Astrocyte of the hippocampus (primary cell): ENCODE measurements around the gene HOXA11.

Source experiments
- DNase-seq: peaks from one replicate; pipeline ENCODE4 v3.0.0; 2011; ENCODE audit warnings: low read depth, low spot score

HOXA11 gene

DNA sequence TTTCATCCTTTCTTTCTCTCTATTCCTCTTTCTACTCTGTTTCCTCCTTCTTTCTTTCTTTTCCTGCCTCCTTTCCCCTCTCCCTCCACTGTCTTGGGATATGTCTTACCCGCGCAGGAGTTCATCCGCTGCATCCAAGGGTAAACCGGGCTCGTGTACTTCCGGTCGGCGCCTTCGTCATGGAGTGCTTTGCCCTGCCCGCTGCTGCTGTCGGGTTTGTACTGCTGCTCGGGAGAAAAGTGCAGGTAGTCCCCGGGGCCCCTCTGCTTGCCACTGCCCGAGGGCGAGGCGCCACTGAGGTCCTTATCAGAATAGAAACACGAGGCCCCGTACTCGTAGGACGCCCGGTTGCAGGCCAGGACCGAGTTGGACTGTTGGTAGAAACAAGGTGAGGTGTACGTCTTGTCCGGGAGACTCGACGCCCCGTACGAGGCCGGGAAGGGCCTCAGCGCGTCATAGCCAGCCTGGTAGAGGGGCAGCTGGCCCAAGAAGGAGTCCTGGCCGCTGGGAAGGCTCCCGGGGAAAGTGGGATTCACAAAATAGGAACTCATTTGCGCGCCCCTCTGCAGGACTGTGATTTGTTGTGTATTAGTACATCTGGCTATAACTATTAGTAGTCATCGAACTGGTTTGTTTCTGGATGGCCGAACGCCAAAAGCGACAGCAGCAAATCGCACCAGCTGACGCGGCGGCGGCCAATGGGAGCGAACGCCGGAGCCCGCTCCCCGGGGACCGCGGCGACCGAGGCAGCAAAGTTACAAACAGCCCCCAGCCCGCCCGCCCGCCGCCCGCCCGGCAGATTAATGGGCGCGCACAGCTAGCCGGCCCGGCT is 37.6 kb downstream of the HOXA11 start, which contains the start of gene HOXA6:
Gene HOXA6, minus strand, starts transcription at position 576 of the 832 bp plus-strand sequence. Its CDS starts 25 bp downstream, at position 551.
- DNase-seq, result no peak

DNA sequence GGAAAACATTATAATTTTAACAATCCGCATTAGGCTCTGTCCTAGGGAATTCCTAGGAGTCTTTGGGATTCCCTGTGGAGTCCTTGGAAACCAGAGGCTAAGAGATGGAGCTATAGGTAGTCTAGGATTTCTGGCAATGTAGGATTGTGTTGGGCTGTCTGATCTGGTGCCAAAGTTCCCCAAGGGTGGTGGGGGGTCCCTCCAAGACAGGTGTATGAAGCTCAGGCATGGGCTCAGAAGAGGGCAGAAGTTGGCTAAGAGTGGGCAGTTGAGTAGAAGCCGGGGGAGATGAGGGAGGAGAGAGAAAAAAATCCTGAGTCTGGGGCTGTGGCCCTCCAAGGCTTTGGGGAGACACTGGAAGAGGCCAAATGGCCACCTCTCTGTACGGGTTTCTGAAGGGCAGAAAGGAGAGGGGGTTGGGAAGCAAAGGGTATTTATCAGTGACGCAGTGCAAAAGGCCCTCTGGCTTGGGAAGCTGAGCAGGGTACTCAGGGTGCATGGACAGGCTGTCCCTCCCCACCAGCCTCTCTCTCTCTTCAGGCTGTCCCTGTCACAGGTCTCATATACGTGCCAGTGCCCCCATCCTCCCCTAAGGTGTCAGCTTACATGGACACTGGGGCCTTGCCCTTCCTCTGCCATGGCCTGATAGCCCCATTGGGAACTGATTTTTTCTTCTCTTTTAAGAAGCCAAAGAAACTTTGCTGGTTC is 38.4 kb downstream of the HOXA11 start:
- no peak for DNase-seq

DNA sequence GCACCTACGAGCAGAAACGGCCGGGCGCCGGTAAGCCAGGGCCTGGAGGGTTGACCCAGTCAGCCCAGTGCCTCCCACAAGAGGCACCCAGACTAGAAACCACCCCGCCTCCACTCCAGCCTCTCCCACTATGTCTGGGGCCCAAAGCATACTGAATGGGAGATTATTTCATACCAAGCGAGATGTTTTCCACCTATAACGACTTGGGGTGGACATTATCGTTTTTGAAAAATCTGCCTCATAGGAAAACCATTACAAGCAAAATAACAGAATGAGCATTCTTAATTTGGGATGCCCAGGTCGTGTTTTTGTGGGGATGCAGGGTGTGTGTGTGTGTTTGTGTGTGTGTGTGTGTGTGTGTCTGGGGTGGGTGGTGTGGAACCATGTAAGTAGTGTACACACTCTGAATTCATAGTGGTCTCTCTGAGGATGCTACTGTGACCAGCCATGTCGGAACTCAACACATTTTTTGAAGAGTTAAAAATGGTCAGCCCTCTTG is 39.1 kb downstream of the HOXA11 start:
- no peak for DNase-seq

DNA sequence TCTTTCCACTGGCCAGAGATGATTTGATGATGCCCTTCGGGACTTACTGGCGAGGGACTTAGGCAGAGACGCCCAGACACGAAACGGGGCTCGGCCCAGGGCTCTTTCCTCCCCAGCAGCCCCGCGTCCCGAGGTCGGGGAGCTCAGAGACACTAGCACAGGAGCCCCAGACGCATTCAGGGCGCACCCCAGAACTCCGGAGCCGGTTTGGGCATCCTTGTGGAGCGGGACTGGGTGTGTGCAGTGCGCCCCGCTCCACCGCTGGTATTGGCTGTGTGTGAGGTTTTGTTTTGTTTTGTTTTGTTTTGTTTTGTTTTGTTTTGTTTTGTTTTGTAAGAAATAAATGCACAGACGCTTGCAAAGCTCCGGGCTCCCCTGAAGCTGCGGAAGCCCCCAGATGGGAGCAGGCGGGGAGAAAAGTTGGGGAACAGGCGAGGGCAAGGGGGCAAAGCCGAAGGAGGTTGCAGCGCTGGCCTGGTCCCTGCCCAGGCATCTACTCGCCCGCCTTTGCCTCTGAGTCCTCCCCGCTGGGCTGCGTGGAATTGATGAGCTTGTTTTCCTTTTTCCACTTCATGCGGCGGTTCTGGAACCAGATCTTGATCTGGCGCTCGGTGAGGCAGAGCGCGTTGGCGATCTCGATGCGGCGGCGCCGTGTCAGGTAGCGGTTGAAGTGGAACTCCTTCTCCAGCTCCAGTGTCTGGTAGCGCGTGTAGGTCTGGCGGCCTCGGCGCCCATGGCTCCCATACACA is 39.7 kb downstream of the HOXA11 start:
- DNase-seq, result no peak

DNA sequence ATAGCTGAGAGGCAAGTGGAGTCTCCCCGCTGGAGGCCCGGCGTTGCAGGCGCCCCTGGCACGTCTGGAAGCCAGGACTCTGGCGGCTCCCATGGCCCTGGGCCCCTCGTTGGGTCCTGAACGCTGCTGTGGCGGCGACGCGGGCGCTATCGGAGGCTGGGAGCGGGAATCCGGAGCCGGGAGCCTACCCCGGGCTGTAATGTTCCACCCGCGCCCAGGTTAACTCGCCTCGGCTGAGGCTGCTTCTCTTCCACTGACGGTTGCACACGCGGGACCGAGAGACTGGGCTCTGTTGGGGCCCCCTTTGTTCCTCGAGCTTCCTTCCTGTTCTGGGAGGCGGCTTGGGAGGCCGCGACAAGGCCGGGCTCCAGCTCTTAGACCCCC is 40.3 kb downstream of the HOXA11 start:
- no peak for DNase-seq

DNA sequence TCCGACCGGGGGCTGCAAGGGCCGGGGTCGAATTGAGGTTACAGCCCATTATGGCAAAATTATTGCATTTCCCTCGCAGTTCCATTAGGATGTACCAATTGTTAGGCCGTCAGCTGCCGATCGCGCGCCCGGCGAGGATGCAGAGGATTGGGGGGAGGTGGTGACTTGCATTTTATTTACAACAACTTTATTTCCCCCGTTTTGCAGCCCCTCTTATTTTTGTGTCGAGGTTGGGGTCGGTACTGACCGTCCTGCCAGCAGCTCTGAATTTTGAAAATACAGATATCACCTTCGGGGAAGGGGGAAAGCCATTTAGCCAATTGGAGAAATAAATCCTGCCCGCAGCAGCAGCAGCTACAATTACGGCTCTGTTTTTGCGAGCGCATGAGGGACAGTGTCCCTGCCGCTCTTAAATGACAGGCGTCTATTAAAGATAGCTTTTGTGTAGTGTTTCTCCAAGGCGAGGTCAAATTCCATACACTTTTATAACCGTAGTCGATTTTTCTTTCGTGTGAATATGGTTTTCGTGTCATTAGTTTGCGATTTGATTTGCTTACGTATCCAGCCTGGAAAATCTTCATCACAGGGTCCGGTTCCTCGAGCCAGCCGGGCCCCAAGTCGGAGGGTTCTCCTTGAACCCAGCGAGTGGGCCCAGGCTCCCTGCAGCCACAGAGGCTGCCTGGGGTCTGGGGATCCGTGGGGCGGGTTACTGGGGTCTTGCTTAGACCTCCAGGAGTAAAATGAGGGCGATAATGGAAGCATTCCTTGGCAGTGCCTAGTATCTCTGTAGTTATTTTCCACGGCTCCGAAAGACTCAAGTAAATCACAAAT is 40.9 kb downstream of the HOXA11 start:
- no peak for DNase-seq

DNA sequence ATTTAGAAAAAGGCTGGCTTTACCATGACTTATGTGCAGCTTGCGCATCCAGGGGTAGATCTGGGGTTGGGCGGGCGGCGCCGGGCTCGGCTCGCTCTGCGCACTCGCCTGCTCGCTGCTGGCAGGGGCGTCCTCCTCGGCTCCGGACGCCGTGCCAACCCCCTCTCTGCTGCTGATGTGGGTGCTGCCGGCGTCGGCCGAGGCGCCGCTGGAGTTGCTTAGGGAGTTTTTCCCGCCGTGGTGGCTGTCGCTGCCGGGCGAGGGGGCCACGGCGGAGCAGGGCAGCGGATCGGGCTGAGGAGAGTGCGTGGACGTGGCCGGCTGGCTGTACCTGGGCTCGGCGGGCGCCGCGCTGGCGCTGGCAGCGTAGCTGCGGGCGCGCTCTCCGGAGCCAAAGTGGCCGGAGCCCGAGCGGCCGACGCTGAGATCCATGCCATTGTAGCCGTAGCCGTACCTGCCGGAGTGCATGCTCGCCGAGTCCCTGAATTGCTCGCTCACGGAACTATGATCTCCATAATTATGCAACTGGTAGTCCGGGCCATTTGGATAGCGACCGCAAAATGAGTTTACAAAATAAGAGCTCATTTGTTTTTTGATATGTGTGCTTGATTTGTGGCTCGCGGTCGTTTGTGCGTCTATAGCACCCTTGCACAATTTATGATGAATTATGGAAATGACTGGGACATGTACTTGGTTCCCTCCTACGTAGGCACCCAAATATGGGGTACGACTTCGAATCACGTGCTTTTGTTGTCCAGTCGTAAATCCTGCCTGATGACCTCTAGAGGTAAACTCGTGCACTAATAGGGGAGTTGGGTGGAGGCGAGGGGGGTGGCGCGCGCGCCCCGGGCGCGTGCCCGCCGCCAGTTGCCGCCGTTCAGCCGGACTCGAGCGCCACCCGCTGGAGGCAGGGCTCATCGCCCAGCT is 41.7 kb downstream of the HOXA11 start, which contains the start of gene HOXA5:
Gene HOXA5, minus strand, starts transcription at position 659 of the 927 bp plus-strand sequence. Its CDS starts 74 bp downstream, at position 585.
- DNase-seq, result peak; percentile 36

DNA sequence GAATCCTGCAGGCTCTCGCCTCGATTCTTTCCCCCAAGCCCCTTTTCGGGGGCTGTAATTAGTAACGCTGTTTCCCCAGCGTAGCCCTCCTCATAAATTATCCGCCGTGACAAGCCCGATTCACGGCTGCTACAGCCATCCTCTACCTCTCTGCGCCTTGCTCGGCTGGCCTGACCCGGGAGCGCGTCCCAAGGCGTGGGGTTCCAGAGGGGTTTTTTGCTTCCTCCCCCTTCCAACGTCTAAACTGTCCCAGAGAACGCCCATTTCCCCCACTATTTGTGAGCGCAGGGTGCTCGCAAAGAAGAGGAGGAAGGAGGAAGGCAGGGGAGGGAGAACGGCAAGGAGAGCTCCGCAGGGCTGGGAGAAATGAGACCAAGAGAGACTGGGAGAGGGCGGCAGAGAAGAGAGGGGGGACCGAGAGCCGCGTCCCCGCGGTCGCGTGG is 42.4 kb downstream of the HOXA11 start:
- DNase-seq, result no peak

DNA sequence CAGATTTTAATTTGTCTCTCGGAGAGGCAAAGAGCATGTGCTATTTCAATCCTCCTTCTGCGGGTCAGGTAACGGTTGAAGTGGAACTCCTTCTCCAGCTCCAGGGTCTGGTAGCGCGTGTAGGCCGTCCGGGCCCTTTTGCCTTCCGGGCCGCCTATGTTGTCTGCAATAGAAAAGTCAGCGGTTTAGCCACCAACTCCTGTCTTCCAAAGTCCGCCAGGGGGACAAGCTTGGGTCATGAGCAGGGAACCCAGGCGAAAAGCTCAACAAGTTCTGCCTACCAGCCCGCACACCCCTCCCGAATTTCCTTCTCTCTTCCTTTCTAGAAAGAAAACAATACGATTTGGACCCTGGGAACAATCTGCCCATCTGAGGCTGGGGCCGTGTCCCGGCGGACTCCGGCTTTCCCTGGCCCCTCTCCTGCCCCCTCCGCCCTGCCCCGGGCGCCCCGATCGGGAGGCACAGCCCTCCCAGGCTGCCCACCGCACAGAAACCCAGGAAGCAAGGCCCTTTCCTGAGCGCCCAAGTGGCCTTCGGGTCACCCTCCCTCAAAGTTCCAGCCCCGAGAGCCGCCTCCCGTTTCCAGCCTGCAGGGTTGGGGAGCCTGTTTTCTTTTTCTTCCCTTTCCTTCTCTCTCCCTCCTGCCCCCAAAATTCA is 43.0 kb downstream of the HOXA11 start:
- DNase-seq, result no peak

DNA sequence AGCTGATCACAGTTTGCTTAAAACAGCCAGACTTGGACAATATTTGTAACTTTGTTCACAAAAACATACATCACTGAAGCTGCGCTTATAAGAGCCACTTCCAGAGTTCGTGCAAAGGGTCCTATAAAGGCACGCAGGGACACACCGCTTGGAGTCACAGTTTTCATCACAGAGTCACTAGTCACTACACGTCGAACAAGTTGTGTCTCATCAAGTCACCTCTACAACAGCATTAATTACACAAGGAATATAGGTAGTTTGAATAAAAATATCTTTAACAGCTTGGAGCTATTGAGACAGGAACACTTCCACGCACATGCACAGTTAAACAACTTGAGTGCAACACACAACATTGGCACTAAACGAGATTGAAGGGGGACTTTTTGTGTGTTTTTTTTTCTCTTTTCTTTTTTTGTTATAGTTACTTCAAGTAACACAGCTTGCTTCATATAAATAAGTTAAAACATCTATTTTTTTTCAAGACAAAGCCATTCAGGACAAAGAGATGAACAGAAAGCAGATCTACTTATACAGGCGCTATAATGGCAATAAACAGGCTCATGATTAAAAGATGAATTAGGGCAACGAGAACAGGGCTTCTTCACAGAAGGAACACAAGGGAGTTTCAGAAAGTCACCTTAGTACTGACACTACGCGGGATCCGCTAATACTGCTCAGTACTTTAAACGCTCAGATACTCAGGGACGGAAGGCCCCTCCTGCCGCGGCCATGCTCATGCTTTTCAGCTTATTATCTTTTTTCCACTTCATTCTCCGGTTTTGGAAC is 43.7 kb downstream of the HOXA11 start:
- no peak for DNase-seq

DNA sequence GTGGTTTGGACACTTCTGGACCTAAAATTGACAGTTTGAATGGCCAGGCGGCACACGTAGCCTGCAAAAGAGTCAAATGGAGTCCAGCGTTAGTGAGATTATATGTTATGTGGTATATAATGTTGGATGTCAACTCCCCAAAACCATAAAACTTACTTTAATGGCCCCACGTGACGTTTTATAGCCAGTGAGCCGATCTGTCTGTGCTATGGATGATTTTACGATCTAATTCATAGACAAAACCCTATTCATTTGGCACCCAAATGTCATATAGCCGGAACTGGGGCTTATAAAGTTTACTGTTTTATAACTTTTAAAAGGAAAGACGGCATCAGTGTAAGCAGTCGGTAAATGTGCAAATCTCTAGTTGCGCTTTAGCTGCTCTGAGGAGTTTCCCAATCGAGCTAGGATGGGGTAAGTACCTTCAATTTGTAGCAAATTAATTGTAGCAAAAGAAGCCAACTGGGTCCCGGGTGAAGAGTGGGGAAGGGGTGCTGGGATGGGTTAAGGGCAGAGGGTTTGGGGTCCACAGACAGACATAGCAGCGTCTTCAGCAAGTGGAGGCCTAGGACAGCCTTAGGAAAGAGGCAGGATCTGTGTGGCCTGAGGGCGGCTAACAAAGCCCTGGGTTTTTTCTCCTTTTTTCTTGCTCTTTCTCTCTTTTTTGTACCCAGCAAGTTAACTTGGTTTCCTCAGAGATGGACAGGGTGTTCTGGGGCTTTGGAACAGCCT is 44.7 kb downstream of the HOXA11 start:
- DNase-seq, result no peak

DNA sequence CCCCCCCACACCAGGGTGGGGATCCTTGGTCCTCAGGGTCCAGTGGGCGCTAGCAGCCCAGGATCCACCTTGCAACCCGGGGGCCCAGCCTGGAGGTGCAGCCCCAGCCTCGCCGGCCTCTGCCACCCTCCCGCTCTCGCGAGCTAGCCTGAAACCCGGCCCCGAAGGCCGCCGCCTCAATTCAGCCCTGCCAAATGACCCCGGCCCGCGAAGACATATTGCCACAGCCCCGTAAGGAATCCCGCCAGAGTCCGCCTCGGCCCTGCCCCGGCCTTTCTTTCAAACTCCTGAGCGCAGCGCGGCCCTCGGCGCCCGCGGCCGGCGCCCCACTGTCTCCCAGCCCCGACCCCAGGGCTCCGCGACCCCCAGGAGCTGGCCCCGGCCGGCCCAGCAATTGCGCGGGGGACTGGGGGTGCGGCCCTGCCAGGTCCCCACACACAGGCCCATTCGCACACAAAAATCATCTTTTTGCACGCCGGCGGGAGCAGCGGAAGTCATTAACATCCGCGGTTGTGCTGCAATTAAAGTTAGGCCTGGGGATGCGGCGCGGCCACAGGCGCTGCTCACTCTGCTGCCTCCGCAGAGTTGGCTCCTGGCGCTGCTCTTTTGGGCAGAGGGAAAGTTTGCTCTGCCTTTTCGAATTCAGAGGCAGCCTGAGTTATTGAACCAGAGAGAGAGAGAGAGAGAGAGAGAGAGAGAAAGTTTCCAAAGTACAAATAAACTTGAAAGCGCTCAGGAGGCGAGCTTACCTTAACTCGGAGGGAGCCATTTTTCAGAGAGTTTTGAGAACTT is 45.5 kb downstream of the HOXA11 start:
- DNase-seq, result no peak

DNA sequence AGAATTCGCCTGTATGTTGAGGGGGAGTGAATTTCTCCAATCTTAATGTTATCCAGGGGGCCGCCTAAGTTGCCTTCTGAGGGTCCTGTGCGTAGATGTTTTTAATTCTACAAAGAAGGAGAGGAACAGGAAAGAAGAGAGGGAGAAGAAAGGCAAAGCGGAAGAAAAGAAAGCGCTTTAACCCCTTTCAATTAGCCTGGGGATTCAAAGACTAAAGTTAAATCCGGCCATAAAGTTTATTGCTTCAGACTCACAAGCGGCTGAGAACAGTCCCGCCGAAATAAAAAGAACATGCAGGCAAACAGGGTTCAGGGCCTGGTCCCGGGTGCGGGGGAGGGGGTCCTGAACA is 46.1 kb downstream of the HOXA11 start:
- DNase-seq, result no peak

DNA sequence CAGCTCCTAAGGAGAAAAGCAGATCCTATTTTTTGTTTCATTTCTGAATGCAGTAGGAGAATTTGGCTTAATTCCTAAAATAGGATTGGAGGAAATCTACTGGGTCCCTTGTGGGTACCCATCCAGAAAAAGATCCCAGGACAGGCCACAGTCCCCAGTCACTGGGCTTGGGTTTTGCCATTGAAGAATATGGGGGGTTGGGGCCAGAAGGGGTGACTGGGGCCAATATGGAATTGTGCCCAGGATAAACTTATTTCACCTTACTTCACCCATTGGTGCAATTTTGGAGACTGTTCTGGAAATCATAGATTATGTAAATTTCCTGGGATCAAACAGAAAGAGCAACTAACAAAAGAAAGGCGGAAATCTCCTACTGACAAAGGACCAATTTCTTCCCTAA is 46.6 kb downstream of the HOXA11 start:
- no peak for DNase-seq

DNA sequence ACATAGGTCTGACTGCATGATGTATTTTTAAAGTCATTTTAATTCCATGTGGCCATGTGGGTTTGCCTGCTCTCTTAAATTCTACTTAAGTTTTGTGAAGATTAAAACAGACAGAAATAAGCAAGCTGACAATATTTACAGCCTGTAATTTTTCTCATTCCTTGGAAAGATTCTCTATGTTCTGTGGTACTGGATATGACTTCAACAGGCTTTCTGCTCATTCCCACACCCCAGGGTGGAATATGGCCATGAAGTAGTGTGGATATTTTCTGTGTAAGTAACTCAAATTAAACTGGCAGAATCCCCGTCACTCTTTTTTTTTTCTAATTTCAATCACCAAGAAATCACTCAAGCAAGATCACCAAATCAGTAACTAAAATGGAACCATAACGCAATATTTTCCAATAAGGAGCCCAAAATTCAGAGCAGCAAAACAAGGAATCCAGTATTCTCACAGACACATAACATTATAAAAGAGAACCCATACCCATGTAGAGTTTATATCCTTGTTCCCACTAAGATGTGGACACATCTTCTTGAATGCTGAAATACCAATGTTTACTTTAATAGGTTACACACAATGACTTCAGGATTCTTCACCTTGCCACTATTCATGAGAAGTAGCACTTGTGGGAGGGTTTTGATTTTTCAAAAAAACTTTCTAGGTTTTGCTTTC is 47.3 kb downstream of the HOXA11 start:
- DNase-seq, result no peak

DNA sequence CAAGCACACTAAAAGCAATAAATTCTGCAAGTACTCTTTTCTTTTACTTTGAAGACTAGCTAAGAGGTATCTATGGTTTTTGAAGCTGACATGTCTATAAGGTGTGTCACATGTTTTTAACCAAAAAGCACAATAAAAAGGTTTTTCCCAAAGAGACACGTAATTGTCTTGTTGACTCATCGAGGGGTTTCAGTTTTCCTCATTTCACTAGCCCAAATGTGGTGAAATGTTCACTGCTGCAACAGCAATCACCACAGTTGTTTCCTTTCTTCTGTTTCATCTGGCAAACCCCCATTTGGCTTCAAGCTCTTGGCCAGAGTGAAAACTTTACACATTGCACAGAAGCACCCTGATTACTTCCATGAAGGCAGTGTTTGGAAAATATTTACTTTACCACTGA is 50.6 kb downstream of the HOXA11 start:
- peak; percentile 37 for DNase-seq
